ENCODE measurements around the gene COX15. TPM values are rescaled to one million over a fixed set of nuclear protein-coding genes. Genes with fewer than 3 reads are reported as not detected.

The COX15 gene
- total and polyA plus RNA-seq, 2 donors (not counting 3 experiments of a cell fraction or from before 2014, with no cell fraction given), result 16.6 to 34.6 TPM

GRCh38 chr10:99742701-99743100, 10.8 kb upstream of the COX15 start:
- no peak overlapping the region for H3K4me3 ChIP-seq (replicated peaks in 1 of 3; ENCODE audit: insufficient read depth in 1 of 3, low read depth in 1 of 3, low read length in 3 of 3)
- POLR2A ChIA-PET, result no interaction called here
- no peaks in the 10 kb centered on the region for H3K27me3 ChIP-seq (ENCODE audit: control insufficient read depth in 2 of 2, insufficient read depth in 2 of 2, low read length in 2 of 2)
- no peak overlapping the region for H2AFZ ChIP-seq (ENCODE audit: low read depth, low read length)
- H3K36me3 ChIP-seq (ENCODE audit: control insufficient read depth in 2 of 2, extremely low read depth in 1 of 2, insufficient read depth in 2 of 2, low read length in 2 of 2), result peaks cover 12% of the 10 kb centered on the region in 2 experiments
- FAIRE-seq, result no peak
- TF ChIP-seq FOS (IDR thresholded peaks at IDR 0.05; ENCODE audit: borderline replicate concordance, insufficient read depth, low read length), result no peak
- no peak for TF ChIP-seq JUN (IDR thresholded peaks at IDR 0.05; ENCODE audit: borderline replicate concordance, insufficient read depth, insufficient read length, low read depth)
- no peak for TF ChIP-seq POLR2A (IDR thresholded peaks at IDR 0.05; ENCODE audit: low read depth, low read length)
- no peak for TF ChIP-seq EZH2 (IDR thresholded peaks at IDR 0.05; ENCODE audit: borderline replicate concordance, low read depth, low read length, severe bottlenecking)
- no peak for TF ChIP-seq GATA2 (IDR thresholded peaks at IDR 0.05; ENCODE audit: insufficient read depth, insufficient read length, low read depth, low read length)
- no peak for TF ChIP-seq POLR2AphosphoS5 (IDR thresholded peaks at IDR 0.05; ENCODE audit: insufficient read depth, low read depth, low read length)
- no peak for TF ChIP-seq MAX (IDR thresholded peaks at IDR 0.05; ENCODE audit: insufficient read depth, insufficient read length)
- no peak for TF ChIP-seq CTCF (IDR thresholded peaks at IDR 0.05; ENCODE audit: extremely low read depth in 1 of 2, insufficient read depth in 1 of 2, low read depth in 1 of 2, low read length in 2 of 2)
- no peak for TF ChIP-seq MYC (IDR thresholded peaks at IDR 0.05; ENCODE audit: low read depth, low read length)
- no peak overlapping the region for H3K4me2 ChIP-seq (ENCODE audit: insufficient read depth, low read length)
- peaks cover 4% of the 10 kb centered on the region for H3K79me2 ChIP-seq (ENCODE audit: control insufficient read depth, insufficient read depth, low read length)
- H3K9ac ChIP-seq (replicated peaks; ENCODE audit: extremely low read depth, insufficient read depth, low read length), result no peak overlapping the region
- no peaks in the 10 kb centered on the region for H3K9me1 ChIP-seq (replicated peaks; ENCODE audit: control insufficient read depth, extremely low read depth, insufficient read depth, low read length)
- dilution Hi-C loops (cut with MboI; ENCODE audit: extremely low pct_ligation_motif_present, low sequenced_read_pairs) (no loop called here), intact Hi-C loops (cut with micrococcal nuclease) (no loop called here)
- no peak overlapping the region for H3K27ac ChIP-seq (ENCODE audit: insufficient read depth, low read depth, low read length)
- CTCF ChIA-PET, result interaction anchor here (0.6 to 1.9 kb wide), 2 partner anchors 10 to 104 kb away, joined by 3 to 4 read pairs; partner anchors contain the start of genes COX15 and CUTC
- DNase-seq (ENCODE audit: low read depth, low spot score), result no peak
- no peaks in the 10 kb centered on the region for H3K4me1 ChIP-seq (ENCODE audit: control insufficient read depth, extremely low read depth, insufficient read depth, low read length)
- no peaks in the 10 kb centered on the region for H4K20me1 ChIP-seq (replicated peaks; ENCODE audit: control insufficient read depth, extremely low read depth, insufficient read depth, low read length)
- no peaks in the 10 kb centered on the region for H3K9me3 ChIP-seq (replicated peaks; ENCODE audit: control insufficient read depth, insufficient read depth, low read length)
- no TSS peak for BruUV-seq (replicated peaks)
